GM18867 (cell line): ENCODE data around the gene CDO1.
"Not testable (repeated sequence)": the region's sequence is repeated elsewhere in the genome, so short reads cannot be mapped to it uniquely, and the experiment has no call there.

Experiments used
- ATAC-seq: cut with Tn5 transposase; IDR thresholded peaks from one replicate; pipeline ENCODE4 v1.9.1; 2021; ENCODE audit warnings: mild to moderate bottlenecking, moderate library complexity; ENCODE audit not compliant: unreplicated experiment

Gene CDO1

DNA sequence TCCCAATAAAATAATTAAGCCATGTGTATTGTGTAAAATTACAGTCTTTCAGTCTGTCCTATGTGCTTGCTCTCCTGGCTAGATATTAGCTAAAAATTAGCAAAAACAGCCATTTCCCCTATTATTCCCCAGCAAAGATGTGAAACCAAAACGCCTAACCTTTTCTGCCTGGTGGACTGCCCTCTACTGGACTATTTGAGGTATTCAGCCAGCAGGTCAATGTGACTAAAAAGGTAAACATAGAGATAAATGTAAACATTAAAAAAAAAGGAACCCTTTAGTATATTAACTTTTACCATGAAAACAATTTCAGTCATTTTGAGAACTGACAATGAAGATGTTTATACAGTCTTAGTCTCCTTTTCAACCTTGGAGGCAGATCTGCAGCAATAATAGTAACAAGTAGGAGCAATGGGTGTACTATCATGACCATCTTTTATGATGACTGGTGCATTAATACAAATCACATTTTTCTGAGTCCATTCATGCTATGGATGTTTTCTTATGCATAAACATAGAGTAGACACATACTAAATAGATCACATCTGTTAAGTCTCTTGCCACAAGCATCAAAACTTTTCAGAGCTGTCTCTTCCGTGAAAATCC lies 14.8 kb upstream of the CDO1 start:
- peak; percentile 72 for ATAC-seq

DNA sequence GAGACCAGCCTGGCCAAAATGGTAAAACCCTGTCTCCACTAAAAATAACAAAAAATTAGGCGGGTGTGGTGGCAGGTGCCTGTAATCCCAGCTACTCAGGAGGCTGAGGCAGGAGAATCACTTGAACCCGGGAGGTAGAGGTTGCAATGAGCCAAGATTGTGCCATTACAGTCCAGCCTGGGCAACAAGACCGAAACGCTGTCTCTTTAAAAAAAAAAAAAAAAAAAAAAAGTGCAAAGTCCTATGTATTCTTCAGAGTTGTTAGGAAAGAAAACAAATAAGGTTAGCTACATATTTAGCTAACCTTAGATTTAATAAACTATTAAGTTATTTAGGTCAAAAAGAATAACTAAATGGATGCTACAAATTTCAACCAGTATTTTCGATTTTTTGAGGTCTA lies 13.5 kb upstream of the CDO1 start:
- no peak for ATAC-seq

DNA sequence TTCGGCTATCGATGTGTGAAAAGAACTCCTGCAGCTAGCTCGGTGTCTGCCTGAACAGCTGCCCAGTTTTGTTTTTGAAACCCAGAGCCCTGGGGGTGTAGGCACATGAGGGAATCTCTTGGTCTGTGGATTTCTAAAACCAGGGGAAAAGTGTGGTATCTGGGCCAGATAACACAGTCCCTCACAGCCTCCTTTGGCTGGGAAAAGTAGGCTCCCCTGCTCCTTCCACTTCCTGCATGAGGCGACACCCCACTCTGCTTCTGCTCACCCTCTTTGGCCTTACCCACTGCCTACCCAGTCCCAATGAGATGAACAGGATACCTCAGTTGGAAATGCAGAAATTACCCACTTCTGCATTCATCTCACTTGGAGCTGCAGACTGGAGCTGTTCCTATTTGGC lies 9.5 kb upstream of the CDO1 start:
- ATAC-seq = no peak

- not testable (repeated sequence) for ATAC-seq
Measured at GRCh38 chr5:115824983-115825382, 8.5 kb upstream of the CDO1 start.

- ATAC-seq = no peak
Measured at GRCh38 chr5:115820846-115821245, 4.4 kb upstream of the CDO1 start.

DNA sequence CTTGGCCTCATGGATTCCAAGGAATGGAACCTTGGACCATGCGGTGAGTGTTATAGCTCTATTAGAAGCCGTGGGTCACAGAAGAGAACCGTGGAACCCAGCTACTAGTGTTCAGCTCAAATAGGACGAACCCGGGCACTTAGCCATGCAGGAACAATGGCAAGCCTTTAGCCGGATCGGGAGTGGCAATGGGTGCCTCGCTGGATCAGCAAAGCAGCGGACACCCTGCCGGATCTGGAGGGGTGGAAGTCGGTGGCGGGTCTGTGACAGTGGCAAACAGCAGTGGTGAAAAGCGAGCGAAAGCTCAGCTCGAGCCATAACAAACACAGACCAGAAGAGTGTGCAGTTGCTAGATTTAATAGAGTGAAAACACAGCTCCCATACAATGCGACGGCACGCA lies 2.4 kb upstream of the CDO1 start:
- no peak for ATAC-seq

GRCh38 chr5:115817386-115817785 lies 927 bp upstream of the CDO1 start:
- ATAC-seq = no peak

GRCh38 chr5:115815693-115816225 lies 700 bp downstream of the CDO1 start:
- no peak for ATAC-seq

DNA sequence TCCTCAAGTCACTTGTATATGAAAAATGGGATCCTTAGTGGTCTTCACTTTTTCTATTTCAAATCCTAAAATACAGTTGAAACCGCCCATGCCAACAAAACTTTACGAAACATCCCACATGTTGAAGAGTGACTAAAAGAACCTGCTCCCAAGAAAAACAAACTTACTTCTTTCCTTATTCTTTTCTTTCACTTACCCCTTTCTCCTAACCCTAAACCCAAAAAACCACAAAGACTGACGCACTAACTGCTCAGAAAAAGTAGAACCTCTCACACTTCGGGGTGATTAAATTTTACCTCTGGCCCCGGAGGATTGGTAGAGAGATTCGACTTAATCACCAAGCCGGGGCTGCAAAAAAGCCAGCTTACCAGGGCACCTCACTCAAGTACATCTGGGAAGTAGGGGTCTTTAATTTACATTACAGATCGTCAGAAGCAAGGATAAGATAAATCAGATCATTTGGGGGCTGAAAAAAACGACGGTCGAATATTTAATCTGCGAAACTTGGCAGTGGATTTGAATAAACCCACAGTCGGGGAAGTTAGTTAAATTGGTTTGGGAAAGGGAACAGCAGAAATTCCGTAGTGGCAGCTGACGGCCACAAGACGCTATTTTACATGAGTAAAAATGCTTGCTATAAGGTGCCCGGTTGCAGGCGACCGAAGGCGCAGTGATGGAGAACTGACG lies 1.3 kb downstream of the CDO1 start:
- no peak for ATAC-seq

DNA sequence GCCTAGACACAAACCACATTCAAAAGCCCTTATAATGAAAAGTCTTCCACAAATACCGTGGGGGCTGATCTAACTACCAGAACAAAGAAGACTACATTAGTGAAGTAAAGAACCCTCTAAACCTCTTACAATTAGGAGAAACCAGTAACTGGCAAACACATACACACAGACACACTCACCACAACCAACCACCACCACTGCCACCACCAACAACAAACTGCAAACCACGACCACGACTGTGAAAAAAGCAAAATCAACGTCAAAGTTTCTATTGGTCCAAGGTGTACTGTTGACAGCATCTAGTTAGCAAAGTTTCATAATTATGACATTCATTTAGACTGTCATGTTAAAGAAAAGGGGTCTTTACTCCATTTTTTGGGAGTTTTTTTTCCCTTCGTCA lies 2.7 kb downstream of the CDO1 start:
- ATAC-seq = no peak

DNA sequence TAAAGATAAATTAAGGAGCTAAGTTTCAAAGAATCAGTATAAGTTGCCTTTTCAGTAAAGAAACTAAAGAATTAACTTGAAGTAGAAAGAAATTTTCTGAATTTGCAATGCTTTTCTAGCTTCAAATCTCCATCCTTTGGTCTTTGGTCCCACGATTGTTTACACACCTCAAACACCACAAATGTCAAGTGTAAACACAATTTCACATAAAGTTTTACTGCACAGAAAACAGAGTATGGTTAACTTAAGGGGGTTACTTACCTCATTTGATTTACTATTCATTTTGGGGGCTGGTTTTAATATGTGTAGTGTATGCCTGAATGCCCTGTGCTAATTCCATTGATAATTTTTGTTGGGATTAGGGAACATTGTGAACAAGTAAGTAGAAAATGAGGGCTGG lies 4.1 kb downstream of the CDO1 start:
- no peak for ATAC-seq

DNA sequence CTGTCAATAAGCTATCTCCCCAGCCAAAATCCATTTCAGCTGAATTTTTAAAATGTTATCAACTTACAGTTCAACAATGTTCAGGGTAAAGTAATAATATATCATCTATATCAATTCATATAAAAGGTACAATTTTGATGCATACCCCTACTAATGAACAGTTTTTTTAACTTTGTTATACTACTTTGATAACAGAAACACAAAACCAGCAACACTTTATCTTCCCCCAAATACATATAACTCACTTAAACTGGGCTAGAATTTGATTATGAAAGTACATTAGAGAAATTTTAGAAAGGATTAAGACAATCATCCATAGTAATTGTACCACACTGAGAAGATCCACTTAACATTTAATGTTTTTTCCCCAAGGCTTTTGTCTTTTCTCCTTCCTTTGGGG lies 5.1 kb downstream of the CDO1 start:
- no peak for ATAC-seq

- no peak for ATAC-seq
Measured at GRCh38 chr5:115810761-115811160, 5.7 kb downstream of the CDO1 start.

DNA sequence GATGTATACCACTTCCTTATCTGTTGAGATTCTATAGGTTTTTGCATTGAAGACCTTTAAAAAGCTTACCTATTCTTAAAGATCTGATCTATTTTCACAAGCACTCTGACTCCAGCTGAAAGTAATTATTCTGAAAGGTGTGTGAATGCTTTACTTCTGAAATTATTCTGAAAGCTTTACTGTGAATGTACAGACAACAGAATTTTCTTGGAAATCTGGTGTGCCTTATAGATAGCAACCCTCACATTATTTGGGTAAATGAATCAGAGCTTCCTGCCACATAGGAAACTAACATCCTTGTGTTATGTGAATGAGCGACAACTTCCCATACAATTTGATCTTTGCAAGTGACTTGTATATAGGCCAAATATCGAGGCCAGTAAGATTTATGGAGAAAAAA lies 6.5 kb downstream of the CDO1 start:
- no peak for ATAC-seq

- ATAC-seq = not testable (repeated sequence)
Measured at GRCh38 chr5:115808066-115808465, 8.4 kb downstream of the CDO1 start.

- no peak for ATAC-seq
Measured at GRCh38 chr5:115807654-115808052, 8.8 kb downstream of the CDO1 start.

DNA sequence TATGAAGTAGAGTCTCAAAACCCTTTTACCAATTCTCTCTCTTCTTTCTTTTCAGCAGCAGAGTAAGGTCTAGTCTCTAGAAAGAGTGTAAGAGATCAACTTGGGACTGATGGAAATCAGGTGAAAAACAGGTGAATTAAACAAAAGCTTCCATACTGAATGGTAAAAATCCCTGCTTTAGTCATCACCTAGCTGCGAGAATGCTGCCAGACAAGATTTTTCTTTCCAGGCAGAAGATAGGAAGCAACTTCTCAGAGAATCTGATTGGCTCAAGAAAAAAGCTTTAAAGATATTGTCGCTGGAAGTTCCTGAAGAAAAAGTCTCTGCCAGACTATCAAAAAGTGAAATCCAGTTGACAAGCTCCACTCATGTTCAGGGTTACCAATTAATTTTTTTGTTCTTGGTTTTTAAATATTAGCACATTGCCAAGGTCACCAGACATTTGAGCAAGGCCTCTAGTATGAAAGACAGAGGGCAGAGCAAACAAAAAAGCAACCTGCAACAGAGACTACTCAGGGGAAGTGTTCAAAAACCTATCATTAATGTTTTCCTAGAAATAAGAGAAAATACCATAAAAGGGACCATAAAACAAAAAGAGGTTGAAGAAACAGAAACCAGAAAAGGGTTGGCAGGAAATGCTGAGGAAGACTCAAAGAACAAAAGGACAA lies 9.3 kb downstream of the CDO1 start:
- no peak for ATAC-seq

DNA sequence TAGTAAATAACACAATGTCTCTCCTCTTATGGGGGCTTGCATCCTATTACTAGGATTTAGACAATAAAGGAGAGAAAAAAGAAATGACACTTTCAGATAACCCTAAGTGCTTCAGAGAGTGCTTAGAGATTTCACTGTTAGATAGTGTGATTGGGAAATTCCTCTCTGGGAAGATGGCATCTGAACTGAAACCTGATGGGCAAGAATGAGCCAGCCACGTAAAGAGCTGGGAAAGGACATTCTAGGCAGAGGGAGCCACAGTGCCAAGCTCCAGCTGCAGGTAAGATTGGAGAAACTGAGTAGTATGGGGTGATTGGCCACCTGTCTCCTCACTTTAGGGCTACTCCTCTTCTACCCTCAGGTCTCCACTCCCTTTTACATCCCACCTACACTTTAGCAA lies 14.5 kb downstream of the CDO1 start:
- ATAC-seq = no peak

- ATAC-seq = no peak
Measured at GRCh38 chr5:115801152-115801551, 15.3 kb downstream of the CDO1 start.

GRCh38 chr5:115800108-115800507 lies 16.4 kb downstream of the CDO1 start:
- no peak for ATAC-seq

- no peak for ATAC-seq
Measured at GRCh38 chr5:115798252-115798651, 18.2 kb downstream of the CDO1 start.

DNA sequence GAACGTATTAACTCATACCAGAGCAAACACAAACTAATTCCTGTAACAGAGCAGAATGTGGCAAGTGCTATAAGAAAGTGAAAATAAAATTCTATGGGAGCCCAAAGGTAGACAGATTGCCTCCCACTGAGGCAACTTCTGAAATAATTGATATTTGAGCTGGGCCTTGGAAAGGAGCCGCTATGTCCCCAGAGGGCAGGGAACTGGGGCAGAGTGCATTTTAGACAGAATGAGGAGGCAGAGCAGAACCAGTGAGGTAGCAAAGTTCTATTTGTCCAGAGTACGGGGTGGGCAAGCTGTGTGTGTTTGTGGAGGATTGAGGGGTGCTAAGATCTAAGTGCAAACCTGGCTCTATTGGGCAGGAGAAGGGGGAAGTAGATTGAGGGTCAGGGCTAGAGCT lies 19.8 kb downstream of the CDO1 start:
- no peak for ATAC-seq
